Measurements from ENCODE around the gene M6PR. TPM values are rescaled to one million over a fixed set of nuclear protein-coding genes. Genes with fewer than 3 reads are reported as not detected.

Gene M6PR
- 100 to 1,000 TPM; 118 to 149 (median 138) TPM for total RNA-seq

GRCh38 chr12:8949342-8950220, at the start of gene M6PR:
Gene M6PR (minus strand): TSS chr12:8949645. CDS start chr12:8946404, 3,241 bp downstream.
- DNase-seq (ENCODE audit: low spot score in 2 of 2) = peak; percentile 89 to 91
- H3K9me3 ChIP-seq = no peaks in the 10 kb centered on the region
- TF ChIP-seq CTCF (IDR thresholded peaks at IDR 0.05) (peak in 1 of 3 donors; percentile 26), POLR2AphosphoS5 (IDR thresholded peaks at IDR 0.05) (peak; percentile 60 to 86 (median 76)), POLR2A (IDR thresholded peaks at IDR 0.05) (peak; percentile 88)
- H3K27ac ChIP-seq = peak within 1 kb of the TSS; percentile 98 to 99
- H3K4me1 ChIP-seq = peaks cover 0 to 4% of the 10 kb centered on the region in 2 donors
- no peaks in the 10 kb centered on the region for H3K36me3 ChIP-seq
- no peaks in the 10 kb centered on the region for H3K27me3 ChIP-seq
- peak within 1 kb of the TSS; percentile 65 to 85 (median 83) for H3K4me3 ChIP-seq
- intact Hi-C loops (cut with DNase I; ENCODE audit: low total_unique reads) = no loop called here

- intact Hi-C loops (cut with DNase I; ENCODE audit: low total_unique reads) = no loop called here
- no peak overlapping the region for H3K27ac ChIP-seq
- TF ChIP-seq POLR2A (IDR thresholded peaks at IDR 0.05) (no peak), POLR2AphosphoS5 (IDR thresholded peaks at IDR 0.05) (no peak), CTCF (IDR thresholded peaks at IDR 0.05) (no peak)
- no peaks in the 10 kb centered on the region for H3K27me3 ChIP-seq
- no peaks in the 10 kb centered on the region for H3K9me3 ChIP-seq
- no peak overlapping the region for H3K4me3 ChIP-seq
- DNase-seq (ENCODE audit: low spot score in 2 of 2) = no peak
- H3K36me3 ChIP-seq = no peaks in the 10 kb centered on the region
- no peaks in the 10 kb centered on the region for H3K4me1 ChIP-seq
These were observed 47.4 kb upstream of the M6PR start for GRCh38 chr12:8996682-8997405.

DNA sequence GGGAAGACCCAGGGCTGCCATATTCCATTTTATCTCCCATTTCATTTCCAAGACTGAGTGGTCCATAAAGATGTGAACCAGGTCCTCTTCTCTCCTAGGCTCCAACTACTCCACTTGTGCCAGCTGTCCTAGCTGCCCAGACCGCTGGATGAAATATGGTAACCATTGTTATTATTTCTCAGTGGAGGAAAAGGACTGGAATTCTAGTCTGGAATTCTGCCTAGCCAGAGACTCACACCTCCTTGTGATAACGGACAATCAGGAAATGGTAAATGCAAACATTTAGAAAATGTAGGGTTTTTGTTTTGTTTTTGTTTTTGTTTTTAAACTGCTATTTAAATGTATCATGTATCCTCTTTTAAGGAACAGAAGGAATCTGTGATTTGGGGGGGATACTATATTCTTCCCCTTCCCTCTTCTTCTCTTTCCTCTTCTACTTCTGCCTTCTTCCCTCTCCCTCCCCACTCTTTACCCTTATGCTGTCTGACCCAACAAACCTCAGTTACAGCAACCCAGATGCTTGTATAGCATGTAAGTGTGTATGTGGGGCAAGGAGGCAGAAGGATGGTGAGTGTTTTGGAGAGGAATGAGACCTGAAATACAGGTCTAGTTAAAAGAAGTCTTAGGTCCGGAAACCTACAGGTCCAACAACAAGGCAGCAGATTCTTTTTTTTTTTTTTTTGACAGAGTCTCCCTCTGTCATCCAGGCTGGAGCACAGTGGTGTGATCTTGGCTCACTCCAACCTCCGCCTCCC, 45.8 kb upstream of the M6PR start:
- Histone ChIP-seq H3K9me3 (no peaks in the 10 kb centered on the region), H3K27ac (no peak overlapping the region), H3K36me3 (no peaks in the 10 kb centered on the region), H3K4me3 (no peak overlapping the region), H3K4me1 (no peaks in the 10 kb centered on the region), H3K27me3 (no peaks in the 10 kb centered on the region)
- intact Hi-C loops (cut with DNase I; ENCODE audit: low total_unique reads) = no loop called here
- no peak for DNase-seq (ENCODE audit: low spot score in 2 of 2)
- TF ChIP-seq POLR2A (IDR thresholded peaks at IDR 0.05) (no peak), POLR2AphosphoS5 (IDR thresholded peaks at IDR 0.05) (no peak), CTCF (IDR thresholded peaks at IDR 0.05) (no peak)

GRCh38 chr12:8993827-8994226, 44.4 kb upstream of the M6PR start:
- Histone ChIP-seq H3K36me3 (no peaks in the 10 kb centered on the region), H3K9me3 (no peaks in the 10 kb centered on the region), H3K4me1 (no peaks in the 10 kb centered on the region), H3K4me3 (no peak overlapping the region), H3K27ac (no peak overlapping the region), H3K27me3 (no peaks in the 10 kb centered on the region)
- TF ChIP-seq POLR2AphosphoS5 (IDR thresholded peaks at IDR 0.05) (no peak), POLR2A (IDR thresholded peaks at IDR 0.05) (no peak), CTCF (IDR thresholded peaks at IDR 0.05) (no peak)
- intact Hi-C loops (cut with DNase I; ENCODE audit: low total_unique reads) = no loop called here
- no peak for DNase-seq (ENCODE audit: low spot score in 2 of 2)

Measured in breast epithelium (tissue), 4 donors.